Measurements from ENCODE around the gene CTBS. TPM values are rescaled to one million over a fixed set of nuclear protein-coding genes. Genes with fewer than 3 reads are reported as not detected.

CTBS gene
- total RNA-seq, 4 donors from 2014 or later = 6.9 to 17.0 (median 12.2) TPM

DNA sequence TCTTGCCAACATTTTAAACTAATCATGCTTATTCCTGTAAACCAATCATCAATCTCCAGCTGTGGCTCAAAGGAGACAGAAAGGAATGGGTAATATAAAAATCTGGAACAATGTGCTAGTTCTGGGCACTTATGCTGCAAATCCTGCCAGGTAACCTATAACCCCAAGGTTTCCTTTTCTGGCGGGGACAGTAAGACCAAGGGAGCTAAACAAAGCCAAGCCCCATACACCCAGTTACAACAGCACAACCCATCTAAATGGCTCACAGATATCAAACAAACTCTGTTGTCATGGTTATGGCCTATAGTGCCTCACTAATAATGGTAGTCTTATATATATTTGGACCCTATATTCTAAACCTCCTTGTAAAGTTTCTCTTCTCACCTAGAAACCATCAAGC is 36.9 kb upstream of the CTBS start:
- Histone ChIP-seq H3K36me3 (no peaks in the 10 kb centered on the region), H3K9me3 (no peaks in the 10 kb centered on the region), H3K4me3 (no peak overlapping the region), H3K27ac (no peak overlapping the region), H3K4me1 (no peaks in the 10 kb centered on the region), H3K27me3 (no peaks in the 10 kb centered on the region)
- 0 to 20% methylated on average over 1 of the region's 1 CpG for WGBS, 2 donors (ENCODE audit: low coverage in 1 of 2)
- no peak for ATAC-seq
- TF ChIP-seq EP300 (IDR thresholded peaks at IDR 0.05) (no peak), POLR2AphosphoS5 (IDR thresholded peaks at IDR 0.05) (no peak), POLR2A (IDR thresholded peaks at IDR 0.05) (no peak)
- TF ChIP-seq, protein P1, sequence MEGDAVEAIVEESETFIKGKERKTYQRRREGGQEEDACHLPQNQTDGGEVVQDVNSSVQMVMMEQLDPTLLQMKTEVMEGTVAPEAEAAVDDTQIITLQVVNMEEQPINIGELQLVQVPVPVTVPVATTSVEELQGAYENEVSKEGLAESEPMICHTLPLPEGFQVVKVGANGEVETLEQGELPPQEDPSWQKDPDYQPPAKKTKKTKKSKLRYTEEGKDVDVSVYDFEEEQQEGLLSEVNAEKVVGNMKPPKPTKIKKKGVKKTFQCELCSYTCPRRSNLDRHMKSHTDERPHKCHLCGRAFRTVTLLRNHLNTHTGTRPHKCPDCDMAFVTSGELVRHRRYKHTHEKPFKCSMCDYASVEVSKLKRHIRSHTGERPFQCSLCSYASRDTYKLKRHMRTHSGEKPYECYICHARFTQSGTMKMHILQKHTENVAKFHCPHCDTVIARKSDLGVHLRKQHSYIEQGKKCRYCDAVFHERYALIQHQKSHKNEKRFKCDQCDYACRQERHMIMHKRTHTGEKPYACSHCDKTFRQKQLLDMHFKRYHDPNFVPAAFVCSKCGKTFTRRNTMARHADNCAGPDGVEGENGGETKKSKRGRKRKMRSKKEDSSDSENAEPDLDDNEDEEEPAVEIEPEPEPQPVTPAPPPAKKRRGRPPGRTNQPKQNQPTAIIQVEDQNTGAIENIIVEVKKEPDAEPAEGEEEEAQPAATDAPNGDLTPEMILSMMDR (IDR thresholded peaks at IDR 0.05) = no peak

- peaks cover 0 to 7% (median 0%) of the 10 kb centered on the region in 3 donors for H3K9me3 ChIP-seq
- 63 to 87% methylated on average over 3 to 4 of the region's 5 CpGs for WGBS, 2 donors (ENCODE audit: low coverage in 1 of 2)
- TF ChIP-seq POLR2A (IDR thresholded peaks at IDR 0.05) (no peak), EP300 (IDR thresholded peaks at IDR 0.05) (no peak), POLR2AphosphoS5 (IDR thresholded peaks at IDR 0.05) (no peak)
- TF ChIP-seq, protein P1 (IDR thresholded peaks at IDR 0.05) = no peak
- H3K27me3 ChIP-seq = no peaks in the 10 kb centered on the region
- no peak overlapping the region for H3K27ac ChIP-seq
- H3K4me1 ChIP-seq = peaks cover 0 to 22% (median 3%) of the 10 kb centered on the region in 3 donors
- H3K36me3 ChIP-seq = no peaks in the 10 kb centered on the region
- ATAC-seq = no peak
- H3K4me3 ChIP-seq = no peak overlapping the region
Measured at GRCh38 chr1:84606977-84607376, 32.7 kb upstream of the CTBS start.

GRCh38 chr1:84605157-84605556 is 30.9 kb upstream of the CTBS start:
- peaks cover 0 to 7% (median 0%) of the 10 kb centered on the region in 3 donors for H3K9me3 ChIP-seq
- no peaks in the 10 kb centered on the region for H3K27me3 ChIP-seq
- peaks cover 0 to 22% (median 3%) of the 10 kb centered on the region in 3 donors for H3K4me1 ChIP-seq
- H3K4me3 ChIP-seq = no peak overlapping the region
- TF ChIP-seq EP300 (IDR thresholded peaks at IDR 0.05) (no peak), POLR2AphosphoS5 (IDR thresholded peaks at IDR 0.05) (no peak)
- no peak overlapping the region for H3K27ac ChIP-seq
- no peaks in the 10 kb centered on the region for H3K36me3 ChIP-seq
- 88 to 100% methylated on average over 1 of the region's 1 CpG for WGBS, 2 donors (ENCODE audit: low coverage in 1 of 2)
- ATAC-seq = no peak

DNA sequence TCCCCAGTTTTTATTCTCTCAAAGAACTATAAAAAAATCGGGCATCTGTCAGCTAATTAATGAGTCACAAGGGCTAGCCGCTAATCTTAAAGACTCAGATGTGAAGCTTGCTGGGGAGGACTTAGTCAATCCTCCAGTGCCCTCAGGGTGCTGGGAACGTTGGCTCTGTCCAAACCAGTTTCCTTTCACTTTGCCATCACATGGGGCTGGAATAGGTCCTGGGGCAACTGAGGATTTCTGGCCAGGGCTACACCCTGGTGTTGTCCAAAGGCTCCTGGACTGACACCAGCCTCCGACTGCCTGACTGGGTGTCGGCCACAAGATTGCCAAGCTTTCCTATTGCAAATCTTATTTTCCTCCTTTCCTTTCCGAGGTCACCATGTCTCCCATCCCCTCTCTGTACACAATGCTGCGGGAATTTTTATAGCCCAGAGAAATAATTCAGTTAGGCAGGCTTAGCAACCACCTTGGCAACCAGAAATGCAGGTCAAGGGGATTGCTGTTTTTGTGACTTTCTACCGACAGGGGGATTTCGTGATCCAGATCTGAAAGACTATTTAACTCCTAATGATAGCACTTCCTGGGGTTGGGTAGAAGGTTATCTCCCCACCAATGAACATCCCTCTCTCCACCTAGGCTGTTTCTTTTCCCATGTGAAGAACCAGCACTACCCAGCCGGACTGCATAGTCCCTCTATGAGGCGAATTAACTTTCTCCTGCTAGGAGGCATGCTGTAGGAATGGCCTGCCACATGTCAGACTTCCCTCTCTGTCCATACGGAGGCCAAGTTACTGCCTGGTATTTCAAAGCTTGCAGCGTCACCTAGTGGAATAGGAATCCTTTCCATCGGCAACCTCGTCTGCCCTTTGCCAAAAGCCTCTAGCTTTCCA is 29.9 kb upstream of the CTBS start:
- H3K27ac ChIP-seq = peak overlapping the region; percentile 41 to 72 (median 62)
- ATAC-seq = peak; percentile 77
- H3K4me3 ChIP-seq = peak overlapping the region; percentile 13 to 39
- H3K36me3 ChIP-seq = no peaks in the 10 kb centered on the region
- H3K27me3 ChIP-seq = no peaks in the 10 kb centered on the region
- H3K9me3 ChIP-seq = peaks cover 0 to 7% (median 0%) of the 10 kb centered on the region in 3 donors
- 27 to 41% methylated on average over 8 to 9 of the region's 15 CpGs for WGBS, 2 donors (ENCODE audit: low coverage in 1 of 2)
- H3K4me1 ChIP-seq = peaks cover 0 to 28% (median 3%) of the 10 kb centered on the region in 3 donors
- TF ChIP-seq POLR2AphosphoS5 (IDR thresholded peaks at IDR 0.05) (peak; percentile 54), EP300 (IDR thresholded peaks at IDR 0.05) (no peak), POLR2A (IDR thresholded peaks at IDR 0.05) (no peak)
- TF ChIP-seq, protein P1 (IDR thresholded peaks at IDR 0.05) = peak; percentile 76 to 84 (median 80)

GRCh38 chr1:84603223-84603622 is 29.0 kb upstream of the CTBS start:
- H3K9me3 ChIP-seq = peaks cover 0 to 7% (median 0%) of the 10 kb centered on the region in 3 donors
- TF ChIP-seq POLR2AphosphoS5 (IDR thresholded peaks at IDR 0.05) (no peak), EP300 (IDR thresholded peaks at IDR 0.05) (no peak), POLR2A (IDR thresholded peaks at IDR 0.05) (no peak)
- TF ChIP-seq, protein P1 (IDR thresholded peaks at IDR 0.05) = no peak
- peak overlapping the region in 3 of 4 donors; percentile 56 to 72 (median 68) for H3K27ac ChIP-seq
- no peaks in the 10 kb centered on the region for H3K36me3 ChIP-seq
- H3K4me3 ChIP-seq = no peak overlapping the region
- 25 to 59% methylated on average over 1 to 2 of the region's 2 CpGs for WGBS, 2 donors (ENCODE audit: low coverage in 1 of 2)
- no peaks in the 10 kb centered on the region for H3K27me3 ChIP-seq
- peaks cover 0 to 35% (median 3%) of the 10 kb centered on the region in 3 donors for H3K4me1 ChIP-seq
- no peak for ATAC-seq

All from gastroesophageal sphincter (tissue), 4 donors.